COLO829 (cell line): ENCODE data around the gene ZBTB7C.

Experiments used
- DNase-seq: peaks from one replicate; pipeline ENCODE4 v3.0.0; 2012; ENCODE audit warnings: low spot score

ZBTB7C gene

GRCh38 chr18:48188609-48189008 is 220.6 kb downstream of the ZBTB7C start:
- DNase-seq = no peak

- DNase-seq = no peak
Measured at GRCh38 chr18:48186861-48187260, 222.3 kb downstream of the ZBTB7C start.

DNA sequence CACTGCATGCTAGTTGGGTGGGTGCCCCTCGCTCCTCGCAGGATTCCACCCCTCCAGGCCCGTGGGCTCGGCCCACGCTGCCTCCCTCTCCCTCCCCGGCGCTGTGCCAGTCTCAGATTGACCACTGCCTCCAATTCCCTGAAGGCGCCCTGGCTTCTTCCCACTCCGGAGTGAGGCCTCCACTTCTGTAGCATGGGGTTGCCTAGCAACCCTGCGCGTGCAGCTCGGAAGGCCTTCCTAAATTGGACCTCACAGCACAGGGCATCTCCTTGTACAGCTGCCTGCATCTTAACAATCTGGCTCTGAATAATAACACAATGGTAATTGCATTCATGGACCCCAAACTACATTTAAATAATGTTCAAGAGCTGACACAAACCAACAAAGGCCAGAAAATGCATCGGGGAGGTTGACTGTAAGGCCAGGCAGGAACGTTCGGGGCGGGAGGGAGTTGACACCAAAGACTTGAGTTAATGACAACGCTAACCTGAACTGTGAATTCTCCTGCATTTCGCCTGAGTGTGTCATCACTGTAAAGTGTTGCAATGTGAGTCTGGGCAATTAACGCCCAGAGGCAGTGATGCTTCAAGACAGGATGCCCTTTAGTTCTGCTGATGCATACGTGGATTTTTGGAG is 222.9 kb downstream of the ZBTB7C start:
- no peak for DNase-seq

DNA sequence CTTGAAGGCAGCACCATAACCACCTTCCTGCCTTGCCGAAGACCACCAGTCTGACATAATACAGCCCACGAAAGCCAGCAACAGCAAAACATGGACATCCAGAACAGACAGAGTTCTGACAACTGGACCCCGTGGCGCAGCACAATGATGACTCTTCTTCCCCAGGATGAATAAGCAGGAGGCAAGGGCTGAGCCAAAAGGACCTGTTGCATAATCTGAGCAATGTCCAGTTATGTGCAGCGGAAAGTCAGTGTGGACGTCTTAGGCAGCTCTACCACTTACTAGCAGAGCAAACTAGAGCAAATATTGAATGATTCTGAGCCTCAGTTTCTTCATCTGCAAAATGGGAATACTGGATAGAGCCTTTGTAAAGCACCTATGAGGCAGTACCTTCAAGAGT is 225.1 kb downstream of the ZBTB7C start:
- no peak for DNase-seq

DNA sequence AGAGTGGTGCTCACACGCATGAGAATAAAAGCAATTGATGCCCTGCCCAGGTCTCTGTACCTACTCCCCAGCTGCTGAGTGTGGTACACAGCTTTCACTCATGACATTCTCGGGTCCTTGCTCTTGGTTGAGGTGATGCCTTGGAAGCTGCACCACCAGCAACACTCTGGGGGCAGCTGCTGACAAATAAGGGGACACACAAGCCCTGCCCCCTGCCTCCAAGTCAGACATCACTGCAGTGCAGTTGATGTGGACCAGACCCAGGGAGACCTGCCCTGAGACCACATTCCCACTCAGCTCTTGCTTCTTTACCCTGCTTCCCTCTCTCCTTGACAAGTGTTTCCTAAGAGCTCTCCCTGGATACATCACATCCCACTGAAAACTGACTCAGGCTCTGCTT is 225.6 kb downstream of the ZBTB7C start:
- DNase-seq = no peak

GRCh38 chr18:48182779-48183178 is 226.4 kb downstream of the ZBTB7C start:
- no peak for DNase-seq

GRCh38 chr18:48181857-48182256 is 227.3 kb downstream of the ZBTB7C start:
- no peak for DNase-seq

GRCh38 chr18:48181087-48181823 is 227.9 kb downstream of the ZBTB7C start:
- DNase-seq = no peak

DNA sequence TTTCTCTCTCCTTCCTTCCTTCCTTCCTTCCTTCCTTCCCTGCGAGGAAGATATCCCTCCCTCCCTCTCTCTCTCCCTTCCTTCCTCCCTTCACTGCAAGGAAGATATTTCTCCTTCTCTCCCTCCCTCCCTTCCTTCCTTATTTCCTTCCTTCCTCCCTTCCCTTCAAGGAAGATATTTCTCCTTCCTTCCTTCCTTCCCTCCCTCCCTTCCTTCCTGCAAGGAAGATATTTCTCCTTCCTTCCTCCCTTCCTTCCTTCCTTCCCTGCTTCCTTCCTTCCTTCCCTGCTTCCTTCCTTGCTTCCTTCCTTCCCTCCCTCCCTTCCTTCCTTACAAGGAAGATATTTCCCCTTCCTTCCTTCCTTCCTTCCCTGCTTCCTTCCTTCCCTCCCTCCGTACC is 229.5 kb downstream of the ZBTB7C start:
- no peak for DNase-seq

- DNase-seq = no peak
Measured at GRCh38 chr18:48179001-48179400, 230.2 kb downstream of the ZBTB7C start.

GRCh38 chr18:48176909-48177308 is 232.3 kb downstream of the ZBTB7C start:
- no peak for DNase-seq

- no peak for DNase-seq
Measured at GRCh38 chr18:48173557-48173956, 235.6 kb downstream of the ZBTB7C start.

GRCh38 chr18:48172226-48173006 is 236.8 kb downstream of the ZBTB7C start:
- no peak for DNase-seq

- DNase-seq = no peak
Measured at GRCh38 chr18:48171490-48172188, 237.5 kb downstream of the ZBTB7C start.

DNA sequence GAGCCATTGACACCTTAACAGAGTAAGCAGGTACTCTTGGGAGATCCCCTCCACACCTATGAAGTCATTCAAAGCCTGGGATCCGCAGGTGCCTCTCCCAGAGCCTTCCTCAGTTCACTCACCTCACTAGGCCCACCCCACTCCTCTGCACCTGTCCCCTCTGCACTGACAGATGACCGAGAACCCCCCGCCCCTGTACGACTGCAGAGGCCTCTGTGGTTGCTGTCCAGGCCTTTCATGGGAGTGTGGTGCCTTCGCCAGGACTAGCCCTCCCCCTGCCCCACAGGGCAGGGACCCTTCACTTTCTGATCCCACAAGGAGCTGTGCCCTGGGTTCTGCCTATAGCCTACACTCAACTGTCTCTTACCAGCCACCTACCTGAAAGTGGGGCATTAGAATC is 238.5 kb downstream of the ZBTB7C start:
- DNase-seq = no peak

- no peak for DNase-seq
Measured at GRCh38 chr18:48168861-48169260, 240.3 kb downstream of the ZBTB7C start.

DNA sequence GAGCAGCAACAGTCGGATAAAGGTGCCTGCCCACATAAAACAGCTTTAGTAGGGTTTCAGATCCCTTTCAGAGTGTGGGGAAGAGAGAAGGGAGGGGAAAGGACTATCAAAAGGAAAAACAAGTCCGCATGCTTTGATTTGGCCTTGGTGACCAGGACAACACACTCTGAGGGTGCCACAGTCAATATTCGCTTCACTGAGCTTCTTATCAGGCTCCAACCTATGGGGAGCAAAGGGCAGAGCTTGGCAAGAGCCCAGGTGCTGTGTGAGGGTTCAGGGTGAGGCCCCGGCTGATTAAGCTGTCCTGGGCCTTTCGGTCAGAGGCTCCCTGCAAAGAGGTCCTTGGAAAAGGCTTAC is 241.3 kb downstream of the ZBTB7C start:
- no peak for DNase-seq

GRCh38 chr18:48166336-48166875 is 242.8 kb downstream of the ZBTB7C start:
- no peak for DNase-seq

DNA sequence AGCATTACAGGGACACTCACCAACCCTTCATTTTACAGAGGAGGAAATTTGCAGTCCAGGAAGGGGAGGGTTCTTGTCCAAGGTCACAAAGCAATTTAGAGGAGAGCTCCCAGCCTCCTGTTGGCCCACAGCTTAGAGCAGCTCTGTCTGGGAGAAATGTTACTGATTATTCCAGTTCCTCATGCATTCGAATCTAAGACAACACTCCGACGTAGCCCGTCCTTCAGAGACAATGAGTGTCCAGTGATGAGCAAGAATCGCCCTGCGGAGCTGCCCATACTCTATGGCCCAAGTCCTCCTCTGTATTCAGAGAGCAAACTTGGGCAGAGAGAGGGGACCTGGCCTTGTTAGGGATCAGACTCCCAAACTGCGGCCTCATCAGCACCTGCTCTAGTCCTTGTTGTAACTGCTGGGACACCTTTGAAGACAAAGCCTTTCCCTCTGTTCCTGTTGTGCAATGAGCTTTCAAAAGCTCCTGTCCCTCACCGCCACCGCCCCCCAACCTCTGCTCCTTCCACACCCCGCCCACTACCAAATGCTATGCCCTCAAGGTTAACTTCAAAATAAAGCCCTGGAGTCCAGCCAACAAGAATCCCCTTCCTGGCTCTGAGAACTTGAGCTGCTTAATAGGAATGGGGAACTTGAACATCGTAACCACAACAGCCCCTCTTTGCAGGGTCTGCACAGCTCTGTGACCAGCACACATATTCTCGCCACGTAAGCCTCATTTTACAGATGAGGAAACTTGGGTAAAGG is 243.9 kb downstream of the ZBTB7C start:
- no peak for DNase-seq

DNA sequence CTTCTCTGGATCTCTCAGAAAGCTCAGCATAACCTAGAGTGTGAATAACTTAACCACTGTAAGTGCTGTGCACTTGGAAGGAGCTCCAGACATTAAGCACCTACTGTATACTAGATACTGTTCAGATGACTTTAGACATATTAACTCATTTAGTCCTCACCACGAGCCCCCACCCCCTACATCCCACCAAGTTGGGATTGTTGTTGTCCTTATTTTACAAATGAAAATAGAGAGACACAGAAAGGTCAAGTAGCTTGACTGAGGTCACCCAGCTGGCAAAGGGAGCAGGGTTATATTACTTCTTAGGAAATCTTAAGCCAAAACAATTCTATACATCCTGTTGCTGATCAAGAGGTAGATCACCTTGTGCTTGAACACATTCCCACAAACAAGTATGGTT is 244.5 kb downstream of the ZBTB7C start:
- no peak for DNase-seq

DNA sequence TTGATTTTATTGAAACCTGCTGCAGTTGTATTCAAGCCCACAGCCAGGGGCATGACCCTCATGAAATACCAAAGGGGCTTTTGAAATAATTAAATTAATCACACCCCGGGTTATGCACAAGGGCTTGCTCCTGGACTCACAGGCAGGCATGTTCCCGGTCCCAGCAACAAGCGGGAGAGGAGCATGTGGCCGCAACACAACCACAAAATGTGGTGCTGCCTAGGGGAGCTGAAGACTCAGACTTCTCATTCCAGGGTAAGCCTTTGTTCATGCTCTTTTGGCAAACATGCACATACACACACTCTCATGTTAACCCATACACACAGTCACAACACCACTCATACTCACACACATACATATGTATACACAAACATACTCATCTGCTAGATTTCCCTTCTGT is 245.1 kb downstream of the ZBTB7C start:
- no peak for DNase-seq

GRCh38 chr18:48163738-48164115 is 245.5 kb downstream of the ZBTB7C start:
- no peak for DNase-seq
